GM21390 (cell line): Measurements from ENCODE around the gene FIBP.
A peak's percentile ranks its signal among the peaks of the same experiment; 100 is the strongest.

Experiments
- ATAC-seq: cut with Tn5 transposase; IDR thresholded peaks from one replicate; pipeline ENCODE4 v1.9.1; 2021; ENCODE audit not compliant: unreplicated experiment

FIBP gene

DNA sequence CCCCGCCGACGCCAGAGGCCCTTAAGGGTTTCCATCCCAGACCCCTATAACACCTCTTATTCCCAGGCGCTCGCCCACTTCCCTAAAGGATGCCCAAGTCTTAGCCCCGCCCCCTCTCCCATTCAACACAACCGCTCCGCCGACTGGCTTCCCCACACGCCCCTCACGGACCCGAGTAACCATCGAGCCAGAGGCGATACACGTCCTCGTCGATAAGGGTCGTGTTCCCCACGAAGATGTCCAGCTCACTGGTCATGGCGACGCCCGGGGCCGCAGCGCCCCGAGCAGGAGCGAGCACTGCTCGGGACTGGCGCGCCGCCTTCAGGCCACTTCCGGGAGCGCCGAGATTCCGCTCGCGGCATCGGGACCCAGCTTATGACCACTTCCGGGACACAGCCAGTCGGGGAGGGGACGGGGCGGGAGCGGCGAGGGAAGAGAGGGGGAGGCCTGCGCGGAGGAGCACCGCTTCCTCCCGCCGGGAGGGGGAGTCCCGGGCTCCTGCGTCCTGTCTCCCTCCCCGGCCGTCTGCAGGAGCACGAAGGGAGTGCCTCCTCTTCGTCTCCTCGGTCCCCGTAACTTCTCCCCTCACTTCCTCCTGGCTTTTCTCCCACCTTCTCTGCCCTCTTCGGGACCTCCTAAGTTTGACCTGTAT, at the start of gene FIBP:
TSS of gene FIBP (minus strand) at position 309 of the 652 bp plus-strand sequence. CDS start at position 256, 53 bp downstream.
- peak; percentile 40 for ATAC-seq

DNA sequence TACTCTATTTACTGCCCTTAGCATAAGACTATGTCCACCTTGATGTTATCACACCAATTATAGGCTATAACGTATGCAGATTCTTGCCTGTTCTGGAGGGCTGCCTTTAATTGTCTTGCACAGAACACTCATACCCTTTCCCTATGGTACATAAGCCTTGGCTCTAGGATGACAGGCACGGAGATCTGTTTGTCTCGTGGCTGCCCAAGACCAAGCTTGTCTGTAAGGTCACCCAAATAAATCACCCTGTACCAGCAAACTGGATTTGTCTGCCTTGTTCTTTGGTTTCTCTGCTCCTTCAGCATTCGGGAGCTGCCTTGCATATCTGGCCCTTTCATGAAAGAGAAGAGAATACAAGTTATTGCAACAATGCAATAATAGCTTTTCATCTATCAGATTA, 49.5 kb upstream of the FIBP start:
- ATAC-seq, result no peak

DNA sequence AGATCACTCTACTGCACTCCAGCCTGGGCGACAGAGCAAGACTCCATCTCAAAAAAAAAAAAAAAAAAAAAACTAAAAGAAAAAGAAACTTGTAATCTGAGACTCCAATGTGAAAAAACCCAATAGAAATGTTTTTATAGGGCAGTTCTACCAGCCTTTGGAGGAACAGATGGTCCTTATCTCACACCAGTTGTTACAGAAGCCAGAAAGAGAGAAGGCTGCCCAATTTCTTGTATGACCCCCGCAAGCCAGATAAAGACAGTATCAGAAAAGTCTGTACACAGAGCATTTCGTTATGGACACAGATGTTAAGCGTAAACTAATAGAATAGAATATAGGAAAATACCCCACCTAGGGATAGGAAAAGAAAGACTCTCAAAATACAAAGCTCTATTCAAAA, 45.7 kb upstream of the FIBP start:
- ATAC-seq, result no peak

DNA sequence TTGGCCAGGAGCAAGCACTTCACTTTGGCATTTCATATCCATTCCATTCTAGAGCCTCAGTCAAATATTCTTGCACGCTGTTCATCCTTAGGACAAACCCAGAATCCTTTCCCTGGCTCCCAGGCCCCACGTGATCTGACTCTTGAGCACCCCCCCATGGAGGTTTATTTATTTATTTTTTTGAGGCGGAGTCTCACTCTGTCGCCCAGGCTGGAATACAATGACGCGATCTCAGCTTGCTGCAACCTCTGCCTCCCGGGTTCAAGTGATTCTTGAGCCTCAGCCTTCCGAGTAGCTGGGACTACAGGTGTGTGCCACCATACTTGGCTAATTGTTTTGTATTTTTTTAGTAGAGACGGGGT, 44.3 kb upstream of the FIBP start:
- ATAC-seq, result no peak

DNA sequence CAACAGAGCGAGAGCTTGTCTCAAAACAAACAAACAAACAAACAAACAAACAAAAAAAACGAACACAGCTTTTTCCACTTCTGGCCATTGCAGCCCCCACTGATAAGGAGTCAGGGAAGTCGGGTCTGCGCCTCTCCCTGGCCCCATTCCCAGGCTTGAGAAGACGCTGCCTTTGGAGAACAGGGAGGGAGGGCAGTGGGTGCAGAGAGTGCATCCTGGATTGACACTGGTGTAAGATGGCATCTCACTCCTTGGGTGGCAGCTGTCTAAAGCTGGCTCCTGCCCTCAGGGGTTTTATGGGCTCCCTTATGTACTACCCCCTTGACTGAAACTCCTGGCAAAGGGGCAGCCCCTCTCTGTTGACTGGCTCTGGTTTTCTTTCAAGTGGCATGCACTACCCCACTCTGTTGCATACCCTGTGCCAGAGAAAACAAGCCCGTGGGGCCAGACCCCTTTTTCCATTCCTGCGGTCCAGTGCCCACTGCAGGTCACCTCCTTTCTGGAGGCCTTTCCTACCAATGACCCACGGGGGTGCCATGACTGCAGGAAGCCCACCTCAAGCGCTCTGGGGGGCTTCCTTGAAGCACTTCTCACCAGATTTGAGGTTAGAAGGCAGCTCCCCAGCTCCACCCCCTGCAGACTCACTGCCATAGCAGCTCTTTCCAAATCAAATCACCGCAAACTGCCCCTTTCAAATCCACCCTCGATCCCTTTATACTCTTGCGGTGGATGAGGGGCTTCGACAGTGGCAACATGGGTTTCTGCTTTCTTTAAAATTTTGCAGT, 43.7 kb upstream of the FIBP start:
- ATAC-seq, result no peak

DNA sequence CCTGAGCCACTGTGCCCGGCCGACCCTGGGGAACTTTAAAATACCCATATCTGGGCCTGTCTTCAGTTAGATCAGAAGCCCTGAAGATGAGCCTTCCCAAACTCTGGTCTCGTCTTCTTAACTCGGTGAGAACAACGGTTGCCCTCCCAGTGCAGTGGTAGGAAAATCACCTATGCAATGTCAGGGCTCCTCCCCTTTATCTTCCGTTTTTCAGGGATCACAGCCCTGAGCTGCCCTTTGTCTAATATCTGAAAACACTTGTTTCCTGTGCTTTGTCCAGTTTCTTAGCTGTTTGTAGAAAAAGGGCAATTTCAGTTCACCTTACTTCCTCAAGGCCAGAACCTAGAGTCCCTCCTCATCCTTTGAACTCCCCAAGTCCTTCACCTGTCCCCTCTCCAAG, 40.4 kb upstream of the FIBP start:
- ATAC-seq, result no peak

DNA sequence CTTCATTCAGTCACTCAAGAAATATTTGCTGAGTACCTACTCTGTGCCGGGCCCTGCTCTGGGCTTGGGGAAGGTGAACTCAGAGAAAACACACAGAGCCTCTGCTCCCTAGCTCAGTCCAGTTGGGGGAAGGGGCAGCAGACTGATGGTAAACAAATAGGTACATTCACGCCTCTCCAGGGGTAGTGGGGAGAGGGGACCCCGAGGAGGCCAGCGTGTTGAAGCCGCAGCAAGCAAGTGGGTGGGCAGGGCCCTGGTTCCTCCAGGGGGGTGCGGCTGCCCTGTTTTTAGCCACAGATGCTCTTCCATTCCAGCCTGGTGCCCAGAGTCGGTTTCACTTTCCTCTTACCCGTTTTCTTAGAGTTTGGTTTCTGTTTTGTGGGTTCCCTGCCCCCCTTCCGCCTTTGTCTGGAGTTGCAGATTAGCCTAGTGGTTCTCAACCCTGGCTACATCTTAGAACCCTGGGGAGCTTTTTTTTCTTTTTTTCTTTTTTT, 39.7 kb upstream of the FIBP start:
- peak; percentile 69 for ATAC-seq

DNA sequence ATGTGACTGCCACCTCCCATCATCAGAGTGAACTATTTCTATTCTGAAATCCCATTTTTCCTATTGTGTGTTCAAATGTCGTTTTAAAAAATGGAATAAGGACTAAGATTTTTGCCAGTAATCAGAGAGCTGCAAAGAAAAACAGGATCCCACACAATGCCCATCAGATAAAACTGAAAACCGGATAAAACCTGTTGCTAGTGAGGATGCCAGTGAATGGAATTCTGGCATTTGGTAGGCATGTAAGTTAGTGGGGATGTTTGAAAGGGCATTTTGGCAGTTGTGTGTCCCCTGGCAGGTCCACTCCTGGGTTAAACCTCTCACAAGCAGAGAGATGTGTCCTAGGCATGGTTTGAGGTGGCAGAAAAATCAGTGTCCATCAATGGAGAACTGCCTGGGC, 37.1 kb upstream of the FIBP start:
- no peak for ATAC-seq

DNA sequence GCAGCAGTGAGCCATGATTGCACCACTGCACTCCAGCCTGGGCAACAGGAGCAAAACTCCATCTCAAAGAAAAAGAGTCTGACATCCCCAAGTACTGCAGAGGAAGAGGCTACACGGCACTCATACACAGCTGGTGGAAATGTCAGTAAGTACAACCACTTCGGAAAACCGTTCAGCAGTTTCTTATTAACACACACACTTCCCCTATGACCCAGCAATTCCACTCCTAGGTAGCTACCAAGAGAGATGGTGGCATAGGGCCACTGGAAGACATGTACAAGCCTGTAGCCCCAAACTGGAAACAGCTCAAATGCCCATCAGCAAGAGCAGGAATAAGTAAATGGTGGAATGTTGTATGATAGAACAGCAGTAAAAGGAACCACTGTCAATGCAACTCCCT, 34.3 kb upstream of the FIBP start:
- no peak for ATAC-seq

DNA sequence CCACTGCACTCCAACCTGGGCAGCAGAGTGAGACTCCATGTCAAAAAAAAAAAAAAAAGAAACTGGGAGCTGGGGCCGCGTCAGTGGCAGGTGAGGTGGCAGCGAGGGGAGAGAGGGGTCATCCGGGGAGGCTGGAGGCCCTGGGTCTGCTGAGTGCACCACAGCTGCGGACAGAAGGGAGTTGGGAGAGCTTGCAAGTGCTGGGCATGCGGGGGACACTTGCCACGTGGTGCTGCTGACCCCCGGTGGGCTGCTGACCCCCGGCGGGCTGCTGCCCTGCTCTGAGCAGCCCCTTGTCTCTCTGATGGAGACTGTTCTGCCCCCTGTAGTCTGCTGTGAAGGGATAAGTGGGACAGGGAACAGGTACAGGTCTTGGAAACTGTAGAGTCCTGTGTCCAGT, 33.6 kb upstream of the FIBP start:
- no peak for ATAC-seq

DNA sequence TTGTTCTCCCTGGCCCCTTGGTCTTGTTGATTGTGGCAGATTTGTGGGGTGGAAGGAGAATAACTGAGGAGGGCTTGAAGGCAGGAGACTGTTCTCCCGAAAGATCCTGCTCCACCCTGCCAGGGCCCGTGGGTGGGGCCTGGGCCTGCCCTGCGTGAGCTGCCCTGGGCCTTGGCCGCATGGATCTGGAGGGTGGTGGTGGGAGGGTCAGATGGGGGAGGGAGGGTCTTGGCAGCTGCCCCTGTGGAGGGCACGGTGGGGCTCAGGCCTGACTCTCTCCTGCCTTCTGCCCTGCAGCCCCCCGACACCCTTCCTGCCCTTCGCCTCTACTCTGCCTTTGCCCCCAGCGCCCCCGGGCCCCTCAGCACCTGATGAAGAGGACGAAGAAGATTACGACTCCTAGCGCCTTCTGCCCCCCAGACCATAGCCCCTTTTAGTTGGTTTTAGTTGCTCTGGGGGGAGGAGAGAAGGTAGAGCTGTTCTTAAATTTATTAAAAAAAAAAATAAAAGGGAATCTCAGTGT, 32.8 kb upstream of the FIBP start:
- no peak for ATAC-seq

DNA sequence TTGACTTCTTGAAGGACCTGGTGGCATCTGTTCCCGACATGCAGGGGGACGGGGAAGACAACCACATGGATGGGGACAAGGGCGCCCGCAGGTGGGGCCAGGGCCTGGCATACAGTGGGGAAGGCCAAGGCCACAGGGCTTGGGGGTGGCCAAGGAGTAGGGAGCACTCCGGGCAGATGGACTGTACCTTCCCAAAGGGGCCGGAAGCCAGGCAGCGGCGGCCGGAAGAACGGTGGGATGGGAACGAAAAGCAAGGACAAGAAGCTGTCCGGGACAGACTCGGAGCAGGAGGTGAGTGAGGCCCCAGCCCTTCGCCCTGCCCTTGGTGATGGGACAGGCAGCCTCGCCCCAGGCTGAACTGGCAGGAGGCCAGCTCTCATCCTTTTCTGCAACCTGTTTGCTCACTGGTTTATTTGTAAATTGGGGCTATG, 32.1 kb upstream of the FIBP start:
- ATAC-seq, result no peak

DNA sequence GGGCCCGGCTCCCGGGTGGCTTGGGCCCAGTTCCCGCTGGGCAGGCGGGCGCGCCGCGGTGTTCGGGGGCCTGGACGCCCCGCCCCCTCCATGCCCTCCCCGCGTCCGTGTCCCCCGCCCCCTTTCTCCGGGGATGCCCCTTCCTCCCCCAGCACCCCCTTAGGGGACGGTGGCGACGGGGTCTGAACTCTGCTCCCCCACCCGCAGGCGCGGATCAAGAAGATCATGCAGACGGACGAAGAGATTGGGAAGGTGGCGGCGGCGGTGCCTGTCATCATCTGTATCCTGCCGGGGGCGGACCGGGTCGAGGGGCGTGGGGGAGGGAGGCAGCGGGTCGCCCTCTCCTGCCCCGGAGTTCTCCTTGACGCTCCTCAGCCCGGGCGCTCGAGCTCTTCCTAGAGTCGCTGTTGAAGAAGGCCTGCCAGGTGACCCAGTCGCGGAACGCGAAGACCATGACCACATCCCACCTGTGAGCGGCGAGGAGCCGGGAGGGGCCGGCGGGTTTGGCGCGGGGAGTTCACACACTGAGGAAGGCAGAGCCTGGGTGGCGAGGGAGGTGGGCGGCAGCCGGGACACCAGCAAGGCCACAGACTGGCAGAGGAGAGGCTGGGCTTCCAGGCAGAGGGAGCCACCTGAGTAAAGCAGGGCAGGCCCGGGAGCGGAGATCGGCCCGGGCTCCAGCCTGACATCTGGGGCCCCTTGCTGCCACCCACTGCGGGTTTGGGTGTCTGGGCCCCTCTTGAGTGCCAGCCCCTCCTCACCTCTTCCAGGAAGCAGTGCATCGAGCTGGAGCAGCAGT, 31.5 kb upstream of the FIBP start:
- ATAC-seq, result peak; percentile 38

DNA sequence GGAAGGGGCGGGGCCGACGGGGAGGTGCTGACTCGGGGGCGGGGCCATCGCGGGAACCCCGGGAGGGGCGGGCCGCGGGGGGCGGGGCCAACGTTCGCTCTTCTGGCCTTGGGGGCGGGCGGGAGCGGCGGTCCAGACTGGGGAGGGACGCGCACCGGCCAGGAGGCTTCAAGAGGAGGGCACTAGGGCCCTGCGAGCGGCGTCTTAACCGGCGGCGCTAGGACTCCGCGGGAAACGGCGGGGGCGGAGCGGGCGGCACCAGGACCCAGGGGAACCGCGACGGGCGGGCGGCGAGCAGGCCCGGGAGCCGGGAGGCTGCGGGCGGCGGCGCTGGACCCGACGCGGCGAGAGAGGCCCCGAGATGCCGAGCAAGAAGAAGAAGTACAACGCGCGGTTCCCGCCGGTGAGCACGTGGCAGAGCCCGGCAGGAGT, 30.9 kb upstream of the FIBP start, which contains the start of gene DRAP1:
TSS of gene DRAP1 (plus strand) at position 286 of the 432 bp plus-strand sequence. CDS start at position 362, 76 bp downstream.
- peak; percentile 75 for ATAC-seq

DNA sequence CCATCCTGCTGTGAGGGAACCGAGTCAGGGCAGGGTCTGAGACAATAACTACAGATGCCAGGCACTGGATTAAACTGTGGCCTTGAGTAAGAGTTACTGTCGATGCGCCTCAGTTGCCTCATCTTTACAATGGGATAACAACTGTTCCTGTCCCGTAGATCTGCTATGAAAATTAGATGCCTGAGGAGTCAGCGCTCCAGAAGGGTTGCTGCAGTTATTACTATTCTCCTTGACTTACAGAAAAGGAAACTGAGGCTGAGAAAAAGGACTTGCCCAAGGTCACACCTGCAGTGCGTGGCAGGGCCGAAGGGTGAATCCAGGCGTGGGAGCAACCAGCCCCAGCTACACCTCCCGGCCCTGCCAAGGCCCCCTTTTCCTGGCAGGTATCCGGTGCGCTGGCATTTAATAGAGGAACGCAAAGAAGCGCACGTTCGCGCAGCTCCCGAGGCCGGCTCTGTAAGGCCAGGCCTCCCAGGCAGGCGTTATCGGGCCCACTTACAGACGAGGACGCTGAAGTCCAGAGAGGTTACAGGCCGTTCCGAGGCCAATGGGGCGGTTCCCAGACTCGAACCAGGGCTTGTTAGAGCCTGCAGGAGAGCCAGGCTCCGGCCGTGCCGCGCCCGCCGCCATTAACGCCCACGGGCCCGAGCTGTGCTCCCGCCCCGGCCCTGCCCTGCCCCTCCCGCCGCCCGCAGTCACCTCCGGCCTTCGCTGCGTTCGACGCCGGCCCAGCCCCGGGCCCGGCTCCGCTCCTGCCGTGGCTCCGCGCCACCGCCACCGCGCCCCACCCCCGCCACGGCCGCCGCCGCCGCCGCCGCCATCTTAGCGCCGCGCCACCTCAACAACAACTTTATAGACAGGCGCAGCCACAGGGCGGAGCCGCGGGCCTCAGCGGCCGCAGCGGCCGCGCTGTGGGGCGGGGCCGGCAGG, 30.2 kb upstream of the FIBP start, which contains the start of gene C11orf68:
TSS of gene C11orf68 (minus strand) at position 852 of the 930 bp plus-strand sequence. CDS start at position 821, 31 bp downstream.
- ATAC-seq, result peak; percentile 45

DNA sequence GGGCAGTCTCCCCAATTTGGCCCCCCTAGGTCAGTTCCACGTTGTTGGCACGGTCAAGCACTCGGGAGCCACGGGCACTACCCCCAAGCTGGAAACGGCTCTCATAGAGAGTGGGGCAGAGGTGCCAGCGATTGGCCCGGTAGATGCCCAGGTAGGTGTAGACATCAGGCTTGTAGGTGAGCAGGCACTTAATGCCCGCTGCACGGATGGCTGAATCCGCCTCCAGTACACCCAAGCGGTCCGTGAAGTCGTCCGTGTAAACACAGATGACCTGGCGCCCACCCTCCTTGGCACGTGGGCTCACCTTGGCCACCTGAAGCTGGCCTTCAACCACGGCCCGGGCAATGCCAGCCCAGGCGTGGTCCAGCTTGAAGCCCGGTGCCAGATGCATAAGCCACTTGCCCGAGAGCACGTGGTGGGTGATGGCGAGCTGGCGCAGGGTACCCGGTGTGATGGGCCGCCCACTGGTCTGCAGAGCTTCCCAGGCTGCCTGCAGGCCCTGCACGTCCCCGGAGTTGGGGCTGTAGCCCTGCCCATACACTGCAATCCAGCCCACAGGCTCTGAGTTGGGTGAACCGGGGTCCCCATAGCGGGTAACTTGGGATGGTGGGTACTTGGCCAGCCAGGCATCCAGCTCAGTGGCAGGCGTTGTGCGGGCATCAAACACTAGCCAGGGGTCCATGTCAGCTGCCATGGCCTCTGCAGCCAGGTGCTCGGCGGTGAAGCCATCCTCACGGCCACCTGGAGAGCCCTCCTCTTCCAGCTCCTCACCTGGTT, 29.4 kb upstream of the FIBP start:
- no peak for ATAC-seq

DNA sequence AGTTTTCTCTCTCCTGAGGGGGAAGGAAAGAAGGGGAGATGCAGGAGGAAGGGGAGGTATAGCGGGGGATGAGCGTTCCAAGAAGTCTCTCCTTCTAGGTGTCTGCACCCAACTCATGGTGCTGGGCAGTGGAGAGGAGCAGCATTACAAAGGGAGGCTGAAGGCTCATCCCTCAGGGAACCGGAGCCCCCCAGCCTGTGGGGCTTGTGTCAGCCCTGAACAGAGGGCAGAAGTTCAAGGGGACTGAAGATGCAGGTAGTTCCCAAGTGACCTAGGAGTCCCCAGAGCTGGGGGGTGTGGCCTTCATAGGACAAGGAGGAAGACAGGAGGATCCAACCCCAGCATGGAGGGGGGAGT, 28.8 kb upstream of the FIBP start:
- ATAC-seq, result no peak

DNA sequence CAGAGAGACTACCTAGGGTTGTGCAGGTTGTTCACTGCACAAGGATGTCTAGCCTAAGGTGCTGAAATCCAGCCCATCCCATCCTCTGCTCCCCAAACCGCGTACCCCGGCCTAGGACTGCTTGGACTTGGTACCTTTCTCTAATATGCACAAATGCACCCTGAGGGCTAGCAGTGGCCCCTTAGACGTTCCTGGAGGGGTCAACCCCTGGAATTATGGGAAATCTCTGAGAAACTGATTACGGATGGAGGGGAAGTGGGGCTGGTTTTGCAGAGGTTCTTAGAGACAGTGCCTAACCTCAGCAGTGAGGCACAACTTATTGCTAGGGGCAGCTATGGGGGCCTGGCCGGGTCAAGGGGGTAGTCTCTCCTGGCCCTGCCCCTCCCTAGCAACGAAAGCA, 28.1 kb upstream of the FIBP start:
- no peak for ATAC-seq

DNA sequence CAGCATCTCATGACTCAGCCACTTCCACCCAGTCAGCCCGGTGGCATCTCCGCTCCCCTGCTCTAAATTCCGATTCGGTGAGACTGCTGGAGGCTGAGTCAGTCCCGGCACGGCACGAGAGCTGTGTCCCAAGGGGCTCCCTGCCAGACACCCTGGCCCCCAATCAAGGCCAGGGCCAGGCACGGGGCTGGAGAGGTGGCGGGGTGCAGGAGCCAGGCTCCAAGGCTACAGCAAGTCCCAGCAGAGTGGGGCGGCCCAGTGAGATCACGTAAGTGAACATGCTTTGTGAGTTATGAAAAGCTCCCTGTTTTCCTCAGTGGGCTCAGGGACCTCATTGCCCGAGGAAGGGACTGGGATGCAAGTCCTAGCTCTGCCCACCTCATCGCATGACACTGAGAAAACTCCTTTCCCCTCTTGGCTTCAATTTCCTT, 27.6 kb upstream of the FIBP start:
- no peak for ATAC-seq
